Activated T-cell treated with anti-CD3 and anti-CD28 coated beads for 24 hours (primary cell): ENCODE measurements around the gene MELK.

ENCODE experiments used
- DNase-seq: peaks from one replicate; pipeline ENCODE4 v3.0.0-alpha.2; 2020; ENCODE audit warnings: low read depth

The MELK gene

DNA sequence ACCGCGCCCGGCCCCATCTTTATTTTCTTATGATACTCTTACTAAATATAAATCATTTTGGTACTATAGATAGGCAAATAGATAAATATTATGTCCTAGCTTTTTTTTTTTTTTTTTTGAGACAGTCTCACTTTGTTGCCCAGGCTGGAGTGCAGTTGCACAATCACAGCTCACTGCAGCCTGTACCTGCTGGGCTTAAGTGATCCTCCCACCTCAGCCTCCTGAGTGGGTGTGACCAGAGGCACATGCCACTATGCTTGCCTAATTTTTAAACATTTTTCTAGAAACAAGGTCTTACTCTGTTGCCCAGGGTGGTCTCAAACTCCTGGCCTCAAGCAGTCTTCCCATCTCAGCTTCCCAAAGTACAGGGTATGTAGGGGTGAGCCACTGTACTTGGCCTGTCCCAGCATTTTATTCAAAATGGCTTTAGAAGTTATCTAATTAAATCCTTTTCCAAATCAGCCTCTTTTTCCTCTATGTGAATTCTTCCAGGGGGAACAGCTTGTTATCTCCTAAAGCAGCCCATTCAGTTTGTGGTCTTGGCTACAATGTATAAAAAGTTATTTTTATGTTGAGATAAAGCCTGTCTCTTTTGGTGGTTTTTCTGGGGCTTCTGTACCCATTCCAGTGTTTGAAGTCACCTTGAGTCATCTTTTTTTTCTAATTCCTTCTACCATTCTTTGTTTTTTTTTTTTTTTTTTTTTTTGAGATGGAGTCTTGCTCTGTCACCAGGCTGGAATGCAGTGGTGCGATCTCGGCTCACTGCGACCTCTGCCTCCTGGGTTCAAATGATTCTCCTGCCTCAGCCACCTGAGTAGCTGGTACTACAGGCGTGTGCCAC, 12.1 kb downstream of the MELK start:
- DNase-seq: no peak

GRCh38 chr9:36590231-36590630, 17.5 kb downstream of the MELK start:
- no peak for DNase-seq

DNA sequence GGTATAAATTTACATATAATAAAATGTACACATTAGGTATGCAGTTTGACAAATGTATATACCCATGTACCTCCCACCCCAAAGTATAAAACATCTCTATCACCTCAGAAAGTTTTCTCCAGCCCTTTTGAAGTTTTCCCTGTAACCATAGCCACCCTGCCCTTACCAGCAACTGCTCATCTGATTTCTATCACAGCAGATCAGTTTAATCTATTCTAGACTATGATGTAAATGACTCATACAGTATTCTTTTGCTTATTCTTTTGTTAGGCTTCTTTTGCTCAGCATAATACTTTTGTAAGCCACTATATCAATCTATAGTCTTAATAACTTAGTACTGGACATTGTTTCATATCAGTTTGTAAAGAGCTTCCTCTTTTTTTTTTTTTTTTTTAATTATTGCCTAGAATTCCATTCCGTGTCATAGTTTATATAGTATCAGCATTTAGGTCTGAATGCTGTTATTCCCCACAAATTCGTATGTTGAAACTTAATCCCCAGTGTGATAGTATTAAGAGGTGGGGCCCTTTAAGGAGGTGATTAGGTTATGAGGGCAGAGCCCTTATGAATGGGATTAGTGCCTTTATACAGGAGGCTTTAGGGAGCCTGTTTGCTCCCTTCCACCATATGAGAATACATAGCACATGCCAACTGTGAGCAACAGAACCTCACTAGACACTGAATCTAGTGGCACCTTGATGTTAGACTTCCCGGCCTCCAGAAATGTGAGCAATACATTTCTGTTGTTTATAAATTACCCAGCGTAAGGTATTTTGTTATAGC, 20.3 kb downstream of the MELK start:
- DNase-seq: no peak

GRCh38 chr9:36594213-36594612, 21.5 kb downstream of the MELK start:
- no peak for DNase-seq

- no peak for DNase-seq
These were observed 24.9 kb downstream of the MELK start for GRCh38 chr9:36597412-36598178.

- no peak for DNase-seq
These were observed 25.6 kb downstream of the MELK start for GRCh38 chr9:36598273-36598672.

DNA sequence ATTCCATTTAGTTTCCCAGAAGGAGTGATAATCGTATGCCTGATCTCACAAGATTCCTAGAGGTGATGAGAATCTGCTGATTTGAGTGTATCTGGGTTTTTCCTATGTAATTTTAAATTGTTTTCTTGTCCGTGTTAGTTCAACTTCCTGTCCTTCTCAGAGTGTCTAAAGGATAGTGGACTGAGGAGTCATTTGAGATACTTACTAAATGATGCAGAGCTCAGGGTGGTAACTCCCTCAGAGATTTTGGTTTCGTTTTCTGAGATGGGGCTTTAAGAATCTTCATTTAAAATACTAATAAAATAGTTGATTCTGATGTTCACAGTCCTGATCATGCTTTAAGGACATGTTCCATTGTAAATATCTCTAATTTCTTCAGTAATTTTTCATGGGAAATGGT, 30.3 kb downstream of the MELK start:
- DNase-seq: no peak

DNA sequence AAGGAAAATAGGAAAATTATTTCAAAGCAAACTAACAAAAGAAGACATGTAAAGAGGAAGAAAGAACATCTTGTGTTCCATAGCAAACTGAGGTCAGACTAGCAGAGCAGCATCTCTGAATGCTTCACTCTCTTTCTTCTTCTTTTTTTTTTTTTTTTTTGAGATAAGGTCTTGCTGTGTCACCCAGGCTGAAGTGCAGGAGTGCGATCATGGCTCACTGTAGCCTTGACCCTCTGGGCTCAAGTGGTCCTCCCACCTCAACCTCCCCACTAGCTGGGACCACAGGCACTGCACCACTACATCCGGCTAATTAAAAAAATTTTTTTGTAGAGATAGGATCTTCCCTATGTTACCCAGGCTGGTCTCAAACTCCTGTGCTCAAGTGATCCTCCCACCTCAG, 36.6 kb downstream of the MELK start:
- no peak for DNase-seq

- DNase-seq: no peak
These were observed 49.4 kb downstream of the MELK start for GRCh38 chr9:36622121-36622520.

DNA sequence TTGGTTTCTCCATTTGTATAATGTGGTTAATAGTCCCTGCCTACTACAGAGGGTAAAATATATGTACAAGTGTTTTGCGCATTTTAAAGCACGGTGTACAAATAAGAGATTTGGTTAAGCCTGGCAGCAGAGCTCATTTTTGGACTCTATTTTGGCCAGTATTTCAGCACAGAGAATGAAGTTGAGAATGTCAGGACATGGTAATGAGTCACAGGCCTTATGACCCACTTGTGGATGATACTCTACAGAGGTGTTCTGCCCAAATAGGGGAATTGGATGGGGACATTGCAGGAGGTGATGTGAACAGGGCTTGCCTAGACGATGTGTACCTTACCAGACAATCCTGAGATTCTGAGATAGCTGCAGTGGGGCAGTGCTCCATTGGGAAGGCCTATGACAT, 50.6 kb downstream of the MELK start:
- DNase-seq: no peak

GRCh38 chr9:36625006-36625615, 52.4 kb downstream of the MELK start:
- no peak for DNase-seq

GRCh38 chr9:36632892-36633291, 60.2 kb downstream of the MELK start:
- DNase-seq: no peak

- DNase-seq: no peak
These were observed 65.0 kb downstream of the MELK start for GRCh38 chr9:36637491-36638270.

DNA sequence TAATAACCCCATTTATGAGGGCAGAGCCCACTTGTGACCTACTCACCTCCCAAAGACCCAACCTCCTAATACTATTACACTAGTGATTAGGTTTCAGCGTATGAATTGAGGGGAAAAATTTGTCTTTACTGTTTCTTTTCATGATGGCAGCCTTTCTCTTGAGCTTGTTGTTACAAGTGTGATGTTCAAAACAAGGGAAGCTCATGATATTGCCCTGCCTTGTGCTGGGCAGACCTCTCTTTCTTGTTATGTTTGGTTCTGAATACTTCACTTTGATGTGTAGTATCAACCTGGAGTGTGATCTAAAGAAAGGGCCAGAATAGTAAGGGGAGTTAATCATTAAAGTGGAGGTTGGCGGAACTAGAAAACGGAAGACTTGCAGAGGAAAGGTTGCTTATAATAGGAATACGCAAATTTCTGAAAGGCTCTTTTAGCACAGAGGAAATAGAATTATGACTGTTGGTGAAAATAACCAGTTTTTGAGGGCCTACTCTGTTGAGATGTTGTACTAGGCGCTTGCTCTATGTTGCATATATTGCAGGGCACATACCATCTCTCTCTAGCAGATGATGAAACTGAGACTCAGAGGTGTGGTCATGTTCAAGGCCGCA, 68.2 kb downstream of the MELK start:
- no peak for DNase-seq

DNA sequence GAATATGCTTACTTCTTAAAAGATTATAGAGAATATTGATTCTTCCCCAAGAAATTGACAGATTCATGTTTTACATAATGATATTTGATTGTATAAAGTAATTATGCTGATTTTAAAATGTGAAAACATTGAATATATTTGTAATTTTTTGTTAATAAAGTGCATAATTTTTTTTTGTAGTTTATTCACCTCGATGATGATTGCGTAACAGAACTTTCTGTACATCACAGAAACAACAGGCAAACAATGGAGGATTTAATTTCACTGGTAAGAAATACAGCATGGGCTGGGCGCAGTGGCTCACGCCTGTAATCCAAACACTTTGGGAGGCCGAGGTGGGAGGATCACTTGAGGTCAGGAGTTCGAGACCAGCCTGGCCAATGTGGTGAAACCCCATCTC, 70.1 kb downstream of the MELK start:
- no peak for DNase-seq

- DNase-seq: no peak
These were observed 84.1 kb downstream of the MELK start for GRCh38 chr9:36656842-36657241.

GRCh38 chr9:36659500-36659899, 86.8 kb downstream of the MELK start:
- no peak for DNase-seq

DNA sequence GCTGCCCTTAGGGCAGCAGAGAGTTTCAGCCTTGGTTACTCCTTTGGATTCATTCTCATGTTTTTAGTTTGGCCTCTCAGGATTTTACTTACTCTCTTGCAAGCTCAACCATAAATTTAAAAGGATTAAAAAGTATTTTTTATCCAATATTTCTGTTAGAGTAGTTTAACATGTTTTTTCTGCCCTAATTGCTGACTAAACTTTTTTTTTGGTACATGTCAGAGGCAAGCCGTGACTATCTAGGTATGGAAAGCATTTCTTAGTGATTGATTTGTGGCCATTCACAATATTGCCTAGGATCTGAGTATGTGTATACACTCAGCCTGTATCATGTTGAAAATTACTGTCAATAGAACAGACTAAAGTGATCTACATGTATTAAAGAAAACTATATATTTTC, 92.1 kb downstream of the MELK start:
- DNase-seq: no peak

DNA sequence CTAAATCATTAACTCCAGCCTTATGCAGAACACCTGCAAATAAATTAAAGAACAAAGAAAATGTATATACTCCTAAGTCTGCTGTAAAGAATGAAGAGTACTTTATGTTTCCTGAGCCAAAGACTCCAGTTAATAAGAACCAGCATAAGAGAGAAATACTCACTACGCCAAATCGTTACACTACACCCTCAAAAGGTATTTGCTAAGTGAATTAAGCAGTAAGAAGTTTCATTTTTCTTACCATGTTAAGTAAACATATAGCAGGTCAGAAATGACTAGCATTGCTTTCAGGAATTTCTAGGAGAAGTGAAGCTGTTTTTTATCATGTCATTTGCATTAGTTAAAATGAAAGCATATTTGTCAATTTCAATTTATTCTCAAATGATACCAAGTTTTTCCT, 92.7 kb downstream of the MELK start:
- DNase-seq: no peak

GRCh38 chr9:36665921-36666431, 93.3 kb downstream of the MELK start:
- no peak for DNase-seq

- DNase-seq: no peak
These were observed 98.9 kb downstream of the MELK start for GRCh38 chr9:36671561-36671960.
